Ovary (tissue), 9 donors: ENCODE results near the gene ARHGAP8. TPM values are rescaled to one million over a fixed set of nuclear protein-coding genes. Genes with fewer than 3 reads are reported as not detected.

Experiments used
- DNase-seq, 5 donors: peaks; one replicate each; pipeline ENCODE4 v3.0.0-alpha.2; 2019 to 2020
- H3K27ac ChIP-seq, 2 donors: fragments of 200-600 bp; one replicate each; pipeline versions ENCODE4 v1.5.1 to v1.8.0; 2019 to 2022
- H3K27me3 ChIP-seq: fragments of 200-600 bp; one replicate; pipeline ENCODE4 v1.8.0; 2022
- H3K36me3 ChIP-seq: fragments of 200-600 bp; sonication (generic); one replicate; pipeline ENCODE4 v1.5.1; 2019
- H3K4me1 ChIP-seq: one replicate; pipeline ENCODE4 v1.8.1; 2013; ENCODE audit warnings: mild to moderate bottlenecking, moderate library complexity; ENCODE audit not compliant: insufficient read depth
- H3K4me3 ChIP-seq: fragments of 200-600 bp; sonication (generic); one replicate; pipeline ENCODE4 v1.5.1; 2017
- H3K9me3 ChIP-seq, 2 donors: fragments of 200-600 bp in 1 of 2; sonication (generic) in 1 of 2; one replicate each; pipeline versions ENCODE4 v1.5.1 to v1.8.1; 2013 to 2019; ENCODE audit warnings: mild to moderate bottlenecking in 1 of 2, moderate library complexity in 1 of 2
- CTCF ChIP-seq, 3 donors: fragments of 450-650 bp in 2 of 3; fragments of 200-600 bp in 1 of 3; IDR thresholded peaks; one replicate each; pipeline versions ENCODE4 v1.5.1 to v1.8.0; 2016 to 2022; ENCODE audit warnings: antibody characterized with exemption in 3 of 3, mild to moderate bottlenecking in 1 of 3
- EP300 ChIP-seq: sonication (generic); formaldehyde crosslinking; IDR thresholded peaks from one replicate; pipeline ENCODE4 v1.6.1; 2017; ENCODE audit warnings: antibody characterized with exemption
- POLR2A ChIP-seq: fragments of 450-650 bp; IDR thresholded peaks from one replicate; pipeline ENCODE4 v1.6.1; 2017; ENCODE audit warnings: antibody characterized with exemption, mild to moderate bottlenecking, moderate library complexity
- WGBS, 3 donors: extraction: QIAGEN DNeasy Blood & Tissue Kit in 1 of 3; methylation state at CpG; one replicate each; pipeline versions ENCODE4 v1.1.5 to v1.1.7; 2013 to 2017; 5-methylcytosine and 5-hydroxymethylcytosine counted together
- intact Hi-C, 4 donors: fragments of 100-400 bp; cut with DNase I; formaldehyde crosslinking; loops; one replicate each; pipeline versions ENCODE4 v1.11.0 to v1.15.1; 2022 to 2023
- polyA plus RNA-seq, 2 donors: library from polyadenylated mRNA; stranded (reverse); fragments of 200-250 nt in 1 of 2; fragments of 350-450 nt in 1 of 2; fragmentation: Illumina TruSeq in 1 of 2; extraction: RNeasy Lipid Tissue Mini Kit (QIAGEN cat#74804) in 1 of 2; gene quantifications; one replicate each; pipeline ENCODE4 v1.2.3, GENCODE V29; 2013 to 2014
- total RNA-seq, 7 donors: library from RNA; depleted of rRNA in 2 of 7; stranded (reverse); fragments of >200 nt in 2 of 7; fragmentation: NEBNext Ultra II Directional in 3 of 7; extraction: Animal tissue kit (Norgen Biotek cat#: 25700) in 3 of 7; gene quantifications; one replicate each; pipeline versions ENCODE4 v1.1.0 to v1.2.4, GENCODE V29; 2016 to 2023
- donor health status: DM: no; HTN: no; CAD: no; lungs with moderate emphysema.
- donor health status: DM: no; HTN: no; CAD: no.
- donor health status: Bipolar disorder and iron deficiency.
- donor health status: DM: yes; HTN: yes; CAD: no.
- donor health status: DM: no; HTN: no; CAD: no.
- donor health status: DM: yes; HTN: yes; CAD: no.

The ARHGAP8 gene
- total and polyA plus RNA-seq, 9 donors: 0.45 to 23.8 (median 2.1) TPM

- H3K27me3 ChIP-seq: no peaks in the 10 kb centered on the region
- TF ChIP-seq POLR2A (no peak), EP300 (no peak), CTCF (IDR thresholded peaks at IDR 0.05) (no peak)
- H3K4me3 ChIP-seq: no peak overlapping the region
- no peaks in the 10 kb centered on the region for H3K9me3 ChIP-seq
- H3K4me1 ChIP-seq: no peaks in the 10 kb centered on the region
- intact Hi-C loops: no loop called here
- H3K36me3 ChIP-seq: no peaks in the 10 kb centered on the region
- WGBS, 3 donors: 90 to 95% (median 92%) methylated on average over 9 of the region's 9 CpGs
- DNase-seq: no peak
- H3K27ac ChIP-seq: no peak overlapping the region
Observed at GRCh38 chr22:44805711-44806110, 53.3 kb downstream of the ARHGAP8 start.

GRCh38 chr22:44807232-44807631 lies 54.9 kb downstream of the ARHGAP8 start:
- no peak for TF ChIP-seq CTCF (IDR thresholded peaks at IDR 0.05)
- TF ChIP-seq EP300: no peak
- no peak for TF ChIP-seq POLR2A
- no peaks in the 10 kb centered on the region for H3K9me3 ChIP-seq
- no peak overlapping the region for H3K27ac ChIP-seq
- 78 to 86% (median 82%) methylated on average over 7 of the region's 7 CpGs for WGBS, 3 donors
- no peak overlapping the region for H3K4me3 ChIP-seq
- intact Hi-C loops: no loop called here
- no peaks in the 10 kb centered on the region for H3K36me3 ChIP-seq
- DNase-seq: no peak
- H3K4me1 ChIP-seq: no peaks in the 10 kb centered on the region
- H3K27me3 ChIP-seq: no peaks in the 10 kb centered on the region

- DNase-seq: no peak
- Histone ChIP-seq H3K4me1 (no peaks in the 10 kb centered on the region), H3K36me3 (no peaks in the 10 kb centered on the region), H3K27me3 (no peaks in the 10 kb centered on the region), H3K4me3 (no peak overlapping the region), H3K9me3 (no peaks in the 10 kb centered on the region), H3K27ac (no peak overlapping the region)
- 60 to 72% (median 67%) methylated on average over 21 of the region's 21 CpGs for WGBS, 3 donors
- intact Hi-C loops: no loop called here
- TF ChIP-seq CTCF (IDR thresholded peaks at IDR 0.05): no peak
- no peak for TF ChIP-seq POLR2A
- TF ChIP-seq EP300: no peak
Observed at GRCh38 chr22:44807915-44808690, 55.7 kb downstream of the ARHGAP8 start.

GRCh38 chr22:44809456-44809855 lies 57.1 kb downstream of the ARHGAP8 start:
- no peaks in the 10 kb centered on the region for H3K27me3 ChIP-seq
- no peak for DNase-seq

More at GRCh38 chr22:44809456-44809855, 57.1 kb downstream of the ARHGAP8 start:
- Histone ChIP-seq H3K36me3 (no peaks in the 10 kb centered on the region), H3K4me1 (no peaks in the 10 kb centered on the region), H3K9me3 (no peaks in the 10 kb centered on the region), H3K4me3 (no peak overlapping the region), H3K27ac (no peak overlapping the region)
- whole genome bisulfite sequencing, 3 donors: 80 to 85% (median 81%) methylated on average over 11 of the region's 11 CpGs
- no peak for TF ChIP-seq POLR2A
- TF ChIP-seq EP300: no peak
- no peak for TF ChIP-seq CTCF (IDR thresholded peaks at IDR 0.05)
- intact Hi-C loops: no loop called here
